GM18867 (cell line): ENCODE data around the gene SLC37A2.
"Not testable (repeated sequence)": the region's sequence is repeated elsewhere in the genome, so short reads cannot be mapped to it uniquely, and the experiment has no call there.

ENCODE experiments used
- ATAC-seq: cut with Tn5 transposase; IDR thresholded peaks from one replicate; pipeline ENCODE4 v1.9.1; 2021; ENCODE audit warnings: mild to moderate bottlenecking, moderate library complexity; ENCODE audit not compliant: unreplicated experiment

Gene SLC37A2

GRCh38 chr11:125083312-125084056, 20.4 kb downstream of the SLC37A2 start:
- ATAC-seq = no peak

- no peak for ATAC-seq
Measured at GRCh38 chr11:125084057-125084416, 20.9 kb downstream of the SLC37A2 start.

GRCh38 chr11:125084761-125085231, 21.7 kb downstream of the SLC37A2 start:
- no peak for ATAC-seq

DNA sequence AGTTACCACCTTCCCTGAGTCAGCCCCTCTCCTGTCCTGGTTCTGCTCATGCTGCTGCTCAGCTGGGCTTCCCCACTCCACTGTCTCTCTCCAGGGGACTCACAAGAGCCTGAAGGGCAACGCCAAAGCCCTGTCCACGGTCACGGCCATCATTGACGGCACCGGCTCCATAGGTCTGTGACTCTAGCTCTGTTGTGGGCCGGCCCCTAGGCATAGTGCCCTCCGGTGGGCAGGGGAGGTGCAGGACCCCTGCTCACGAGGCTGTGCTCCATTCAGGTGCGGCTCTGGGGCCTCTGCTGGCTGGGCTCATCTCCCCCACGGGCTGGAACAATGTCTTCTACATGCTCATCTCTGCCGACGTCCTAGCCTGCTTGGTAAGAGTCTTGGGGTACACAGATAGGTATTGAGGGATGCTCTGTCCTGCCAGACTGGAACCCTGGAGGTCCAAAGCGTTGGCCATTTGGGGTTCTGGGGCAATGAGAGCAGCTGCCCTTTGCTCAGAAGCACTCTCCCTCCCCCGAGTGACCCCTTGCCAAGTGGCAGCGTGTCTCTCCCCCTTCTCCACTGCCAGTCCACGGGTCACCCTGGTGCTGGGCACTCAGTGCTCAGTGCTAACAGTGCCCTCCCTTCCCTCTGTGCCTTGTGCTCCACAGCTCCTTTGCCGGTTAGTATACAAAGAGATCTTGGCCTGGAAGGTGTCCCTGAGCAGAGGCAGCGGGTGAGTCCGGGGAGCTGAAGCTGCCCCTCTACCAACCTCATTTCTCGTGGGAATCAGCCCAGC, 22.4 kb downstream of the SLC37A2 start:
- no peak for ATAC-seq

DNA sequence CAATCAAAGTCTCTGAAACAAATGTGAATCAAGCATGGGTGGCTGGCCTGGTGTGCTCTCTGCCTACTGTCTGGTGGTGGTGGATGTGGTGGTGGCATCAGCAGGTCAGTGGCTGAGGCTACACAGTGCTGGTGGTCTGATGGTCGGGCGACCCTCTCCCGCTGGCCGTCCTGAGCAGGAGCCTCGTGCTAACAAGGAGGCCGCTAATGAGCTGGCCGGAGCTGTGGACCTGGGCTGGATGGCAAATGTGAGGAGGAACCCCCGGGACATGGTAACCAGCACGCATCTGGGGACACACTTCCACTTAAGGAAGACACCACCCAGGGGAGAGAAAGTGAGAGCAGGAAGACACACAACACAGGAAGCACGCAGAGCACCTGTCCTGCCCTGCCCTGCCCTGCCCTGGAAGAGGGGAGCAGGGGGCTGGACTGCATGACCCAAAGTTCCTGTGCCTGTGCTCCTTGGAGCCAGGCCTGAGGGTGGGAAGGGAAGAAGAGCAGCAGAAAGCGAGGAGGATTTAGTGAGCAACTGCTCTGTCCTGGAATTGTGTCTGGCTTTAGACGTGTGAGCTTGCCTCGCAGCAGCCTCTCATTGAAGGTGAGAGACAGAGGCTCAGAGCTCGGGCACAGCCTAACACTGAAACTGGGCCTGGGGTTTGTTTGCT, 23.7 kb downstream of the SLC37A2 start:
- no peak for ATAC-seq

DNA sequence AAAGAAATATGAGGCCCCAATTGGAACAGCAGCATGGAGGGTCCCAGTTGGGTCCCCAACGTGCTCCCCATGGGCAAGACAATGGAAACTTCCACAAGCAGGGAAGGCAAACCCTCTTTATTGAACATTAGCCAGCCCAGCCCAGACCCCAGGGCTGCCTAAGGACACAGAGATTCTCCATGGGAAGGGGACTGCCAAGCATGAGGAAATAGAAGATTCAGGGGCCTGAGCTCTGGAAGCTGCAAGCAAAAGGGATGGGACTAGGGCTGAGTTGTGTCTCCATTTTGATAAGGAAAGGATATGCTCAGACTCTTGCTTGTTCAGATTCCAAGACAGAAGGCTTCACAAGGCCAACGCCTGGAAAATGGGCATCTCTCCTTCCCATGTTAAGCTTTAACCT, 25.0 kb downstream of the SLC37A2 start:
- no peak for ATAC-seq

GRCh38 chr11:125088576-125089455, 25.7 kb downstream of the SLC37A2 start:
- no peak for ATAC-seq

DNA sequence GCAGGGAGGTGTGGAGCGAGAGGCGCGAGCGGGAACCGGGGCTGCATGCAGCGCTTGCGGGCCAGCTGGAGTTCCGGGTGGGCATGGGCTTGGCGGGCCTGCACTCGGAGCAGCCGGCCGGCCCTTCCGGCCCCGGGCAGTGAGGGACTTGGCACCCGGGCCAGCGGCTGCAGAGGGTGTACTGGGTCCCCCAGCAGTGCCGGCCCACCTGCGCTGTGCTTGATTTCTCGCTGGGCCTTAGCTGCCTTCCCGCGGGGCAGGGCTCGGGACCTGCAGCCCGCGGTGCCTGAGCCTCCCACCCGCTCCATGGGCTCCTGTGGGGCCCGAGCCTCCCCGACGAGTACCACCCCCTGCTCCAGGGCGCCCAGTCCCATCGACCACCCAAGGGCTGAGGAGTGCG, 26.4 kb downstream of the SLC37A2 start:
- not testable (repeated sequence) for ATAC-seq

DNA sequence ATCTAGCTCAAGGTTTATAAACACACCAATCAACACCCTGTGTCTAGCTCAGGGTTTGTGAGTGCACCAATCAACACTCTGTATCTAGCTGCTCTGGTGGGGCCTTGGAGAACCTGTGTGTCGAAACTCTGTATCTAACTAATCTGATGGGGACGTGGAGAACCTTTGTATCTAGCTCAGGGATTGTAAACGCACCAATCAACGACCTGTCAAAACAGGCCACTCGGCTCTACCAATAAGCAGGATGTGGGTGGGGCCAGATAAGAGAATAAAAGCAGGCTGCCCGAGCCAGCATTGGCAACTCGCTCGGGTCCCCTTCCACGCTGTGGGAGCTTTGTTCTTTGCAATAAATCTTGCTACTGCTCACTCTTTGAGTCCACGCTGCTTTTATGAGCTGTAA, 27.0 kb downstream of the SLC37A2 start:
- ATAC-seq = not testable (repeated sequence)

DNA sequence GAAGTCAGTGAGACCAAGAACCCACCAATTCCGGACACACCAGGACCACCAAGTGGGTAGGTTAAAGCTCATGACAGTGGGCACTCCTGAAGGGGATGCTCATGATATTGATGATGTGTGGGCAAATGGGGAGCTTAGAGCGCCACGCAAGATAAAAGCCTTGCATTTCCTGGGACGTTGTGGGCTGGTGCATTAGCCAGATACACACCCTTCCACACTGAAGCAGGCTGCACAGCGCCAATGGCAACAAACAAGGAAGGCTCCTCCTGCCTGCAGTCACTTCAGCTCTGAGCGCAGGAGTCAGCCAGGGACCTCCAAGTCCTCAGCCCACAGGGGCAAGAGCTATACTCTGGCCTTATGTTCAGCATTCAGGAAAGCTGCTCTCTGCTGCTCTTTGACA, 27.7 kb downstream of the SLC37A2 start:
- no peak for ATAC-seq

GRCh38 chr11:125091247-125091876, 28.3 kb downstream of the SLC37A2 start:
- no peak for ATAC-seq

DNA sequence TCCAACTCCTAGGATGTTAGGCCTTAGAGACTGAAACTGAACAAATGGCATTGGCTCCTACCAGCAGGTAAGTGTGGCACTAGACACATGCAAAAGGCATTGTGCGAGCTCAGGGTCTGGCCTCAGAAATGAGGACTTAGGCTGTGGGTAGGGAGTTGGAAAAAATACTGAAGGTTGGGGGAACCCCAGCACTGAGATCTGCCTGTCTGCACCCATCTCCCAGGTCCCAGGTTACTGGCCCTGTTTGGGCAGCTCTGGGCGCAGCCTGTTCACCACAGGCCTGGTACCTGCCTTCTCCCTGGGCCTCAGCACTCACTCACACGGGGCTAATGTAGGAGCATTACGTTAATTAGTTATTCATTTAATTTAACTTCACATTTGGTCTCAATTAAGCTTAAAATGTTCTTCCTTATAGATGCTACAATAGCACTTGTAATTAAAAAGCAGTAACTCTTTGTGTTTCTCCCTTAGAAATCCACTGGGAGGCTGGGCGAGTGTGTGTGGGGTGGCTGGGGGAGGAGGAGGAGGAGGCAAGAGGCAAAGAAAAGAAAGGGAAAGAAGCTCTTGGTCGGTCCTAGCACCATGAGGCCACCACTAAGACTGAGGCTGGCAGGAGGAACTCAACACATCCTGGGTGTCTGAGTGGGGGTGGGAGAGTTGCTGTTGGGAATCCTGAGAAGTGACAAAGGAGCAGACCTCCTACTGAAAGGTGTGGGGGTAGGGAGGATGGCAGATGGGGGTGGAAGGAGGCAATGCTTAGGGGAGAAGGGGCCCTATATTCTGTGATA, 29.0 kb downstream of the SLC37A2 start:
- ATAC-seq = no peak

DNA sequence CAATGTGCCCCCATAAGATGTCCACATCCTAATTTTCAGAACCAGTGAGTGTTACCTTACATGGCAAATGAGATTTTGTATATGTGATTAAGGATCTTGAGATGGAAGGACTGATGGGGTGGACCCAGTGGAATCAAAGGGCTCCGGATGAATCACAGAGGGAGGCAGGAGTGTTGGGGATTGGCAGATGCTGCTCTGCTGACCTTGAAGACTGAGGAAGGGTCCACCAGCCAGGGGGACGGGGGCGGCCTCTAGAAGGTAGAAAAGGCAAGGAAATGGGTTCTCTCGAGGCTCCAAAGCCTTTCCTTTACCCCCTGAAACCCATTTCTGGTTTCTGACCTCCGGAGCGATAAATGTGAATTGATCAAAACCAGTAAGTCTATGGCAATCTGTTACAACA, 29.6 kb downstream of the SLC37A2 start:
- ATAC-seq = no peak

DNA sequence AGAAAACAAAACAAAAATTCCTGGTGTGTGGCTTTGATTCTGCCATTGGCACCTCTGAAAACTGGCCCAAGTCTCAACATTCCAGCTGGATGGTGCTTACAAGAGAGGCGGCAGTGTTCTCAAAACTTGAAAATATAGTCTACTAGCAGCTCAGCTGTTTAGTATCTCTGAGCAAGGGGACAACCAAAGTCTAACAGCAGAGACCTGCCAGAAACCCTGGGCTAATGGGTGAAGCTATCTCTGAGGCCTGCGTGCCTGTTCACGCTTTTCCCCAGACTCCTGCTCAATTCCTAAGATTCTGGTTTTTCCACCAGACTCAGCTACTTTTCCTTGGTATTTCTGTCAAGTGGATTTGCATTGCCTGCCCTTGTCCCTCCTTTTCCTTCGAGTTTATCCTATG, 30.4 kb downstream of the SLC37A2 start:
- ATAC-seq = no peak

DNA sequence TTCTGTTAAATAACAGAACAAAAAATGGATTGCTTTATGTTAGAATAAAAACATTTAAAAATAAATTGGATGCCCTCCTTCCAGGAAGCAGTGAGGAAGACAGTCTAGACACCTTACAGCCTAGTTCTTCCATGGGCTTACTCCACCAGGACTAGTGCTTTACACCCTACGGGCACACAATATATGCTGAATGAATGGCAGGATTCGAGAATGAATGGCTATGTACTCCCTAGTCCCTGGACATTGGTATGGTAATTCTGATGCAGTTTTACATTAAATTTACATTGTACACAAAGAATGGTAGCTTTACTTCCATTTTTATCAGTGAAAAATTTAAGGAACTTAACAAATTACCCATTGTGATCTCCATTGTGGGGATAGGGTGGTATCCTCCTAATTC, 31.6 kb downstream of the SLC37A2 start:
- ATAC-seq = no peak

DNA sequence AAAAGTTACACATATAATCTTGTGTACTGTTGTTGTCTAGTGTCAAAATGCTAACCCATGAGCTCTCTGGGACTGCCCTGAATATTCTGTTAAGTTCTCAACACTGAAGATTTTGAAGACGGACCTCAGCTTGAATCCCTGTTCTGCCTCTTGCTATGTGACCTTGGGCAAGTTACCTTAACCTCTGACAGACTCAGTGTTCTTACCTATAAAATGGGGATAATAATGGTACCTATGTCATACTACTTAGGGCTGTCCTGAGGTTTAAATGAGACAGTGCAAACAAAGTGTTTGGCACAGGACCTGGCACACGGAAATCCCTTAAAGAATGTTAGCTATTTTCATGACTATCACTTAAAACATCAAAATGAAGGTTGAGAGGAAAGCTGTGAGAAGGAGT, 37.0 kb downstream of the SLC37A2 start:
- no peak for ATAC-seq

- ATAC-seq = no peak
Measured at GRCh38 chr11:125101596-125101995, 38.5 kb downstream of the SLC37A2 start.

DNA sequence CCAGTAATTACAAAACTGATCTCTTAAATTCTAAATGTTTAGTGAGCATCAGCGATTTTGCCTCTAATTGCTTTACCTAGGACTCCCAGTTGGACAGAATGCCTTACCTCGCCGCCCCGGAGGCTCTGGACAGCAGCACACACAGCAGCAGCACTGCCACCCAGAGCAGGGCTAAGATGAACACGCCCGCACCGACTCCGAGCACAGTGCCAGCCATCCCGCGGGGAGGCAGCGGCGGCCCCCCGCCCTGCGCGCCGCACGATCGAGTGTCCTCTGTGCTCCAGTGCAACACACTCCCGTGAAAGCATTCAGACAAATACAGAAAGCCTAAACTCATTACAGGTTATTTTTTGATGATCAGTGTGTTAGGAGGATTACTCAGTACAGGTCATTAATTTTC, 38.9 kb downstream of the SLC37A2 start:
- no peak for ATAC-seq

GRCh38 chr11:125102510-125102909, 39.4 kb downstream of the SLC37A2 start:
- ATAC-seq = no peak

GRCh38 chr11:125105926-125106325, 42.8 kb downstream of the SLC37A2 start:
- ATAC-seq = no peak
